Left colon (tissue), 2 donors: ENCODE results near the gene CYS1. TPM values are rescaled to one million over a fixed set of nuclear protein-coding genes. Genes with fewer than 3 reads are reported as not detected.

Source experiments
- ATAC-seq: fragments of 200-7000 bp; cut with Tn5 transposase; one replicate; pipeline ENCODE4 v1.9.1; 2020; ENCODE audit warnings: mild to moderate bottlenecking, moderate library complexity
- DNase-seq, 2 donors: peaks; one replicate each; pipeline ENCODE4 v3.0.0-alpha.2; 2020
- intact Hi-C, 2 donors: fragments of 100-400 bp; cut with DNase I in 1 of 2; cut with micrococcal nuclease in 1 of 2; formaldehyde crosslinking; loops; one replicate each; pipeline versions ENCODE4 v1.11.2 to v1.14.0; 2022; cut with DNase I, micrococcal nuclease
- total RNA-seq, 2 donors: library from RNA; stranded (reverse); fragmentation: NEBNext Ultra II Directional; extraction: Animal tissue kit (Norgen Biotek cat#: 25700); gene quantifications; one replicate each; pipeline ENCODE4 v1.2.1, GENCODE V29; 2021
- donor health status: DM: no; HTN: no; CAD: no.
- donor health status: DM: yes; HTN: yes; CAD: no.

The CYS1 gene
- total RNA-seq, 2 donors from 2014 or later = 0.37 to 1.6 TPM

DNA sequence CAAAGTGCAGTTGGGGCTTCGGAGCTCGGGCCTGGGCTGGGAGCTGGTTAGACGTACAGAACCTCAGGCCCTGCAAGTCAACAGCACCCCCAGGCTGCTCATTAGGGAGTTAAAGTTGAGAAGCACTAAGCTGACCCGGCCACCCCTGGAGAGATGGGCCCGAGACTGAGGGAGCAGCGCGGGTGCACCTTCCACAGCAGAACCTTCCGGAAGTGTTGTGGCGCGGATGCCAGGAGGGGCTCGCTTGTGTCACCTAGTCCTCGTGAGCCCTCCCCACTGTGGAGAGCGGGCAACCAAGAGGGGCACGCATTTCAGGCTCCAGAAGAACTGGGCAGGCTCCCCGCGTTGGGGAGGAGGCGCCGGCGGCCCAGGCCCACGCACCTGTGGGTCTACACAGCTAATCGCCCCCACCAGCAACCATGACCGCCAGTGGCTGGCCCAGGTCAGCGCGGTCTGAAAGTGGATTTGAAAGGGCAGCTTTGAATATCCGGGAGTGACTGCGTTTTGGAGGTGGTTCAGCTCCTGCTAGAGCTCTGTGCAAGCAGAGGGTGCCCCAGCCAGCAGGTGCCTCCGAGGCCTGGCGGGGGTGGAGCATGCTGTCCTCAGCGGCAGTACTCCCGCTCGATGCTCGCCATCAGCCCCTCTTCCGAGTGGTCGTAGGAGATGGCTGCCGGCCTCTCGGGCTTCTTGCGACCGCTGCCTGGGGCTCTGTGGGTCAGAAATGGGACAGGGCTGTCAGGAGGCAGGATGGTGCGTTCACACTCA, 21.8 kb downstream of the CYS1 start:
- DNase-seq (peak in 1 of 2 donors; percentile 24), ATAC-seq (no peak)
- intact Hi-C loops = loop anchor here in 1 of 2 donors (10.0 kb wide), 1 partner anchor 254 kb away; no protein-coding TSS in a partner anchor

DNA sequence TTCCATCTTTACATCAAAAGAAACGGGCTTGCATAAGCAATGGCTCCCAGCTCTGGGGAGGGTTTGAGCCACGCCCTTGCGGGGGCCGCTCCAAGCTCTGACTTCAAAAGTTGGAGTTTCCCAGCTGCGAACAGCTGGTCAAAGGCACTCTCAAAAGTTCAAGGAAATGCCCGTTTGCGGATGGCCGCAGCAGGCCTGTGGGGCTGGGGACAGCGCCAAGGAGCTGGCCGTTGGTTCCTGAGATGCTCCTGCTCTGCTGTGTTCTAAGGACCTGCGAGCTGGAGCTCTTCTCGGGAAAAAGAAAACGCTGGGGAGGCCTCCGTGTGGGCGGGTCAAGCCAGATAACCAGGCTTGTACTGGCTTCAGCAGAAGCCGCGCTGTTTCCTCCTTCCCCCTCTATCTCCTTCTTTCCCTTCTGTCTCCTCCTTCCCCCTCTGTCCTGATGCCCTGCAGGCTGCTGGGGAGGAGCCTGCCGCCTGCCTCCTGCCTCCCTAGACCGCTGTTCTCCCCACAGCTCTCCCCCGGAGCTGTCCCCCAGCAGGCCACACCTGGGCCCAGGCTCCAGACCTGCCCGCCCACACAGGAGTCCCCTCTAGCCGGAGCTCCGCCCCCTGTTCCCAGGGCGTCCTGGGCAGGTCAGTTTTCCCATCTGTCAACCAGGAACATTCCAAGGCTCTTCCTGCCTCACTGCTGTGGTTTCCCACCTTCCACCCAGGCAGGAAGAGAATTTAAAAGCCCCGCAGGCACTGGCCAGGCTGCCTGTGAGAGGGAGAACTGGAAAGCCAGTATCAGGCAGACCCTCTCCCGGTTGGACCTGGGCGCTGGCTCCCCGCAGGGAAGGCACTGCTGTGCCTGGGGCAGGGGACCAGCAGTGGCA, 22.7 kb downstream of the CYS1 start:
- peak; percentile 81 for ATAC-seq
- intact Hi-C loops = loop anchor here in 1 of 2 donors (10.0 kb wide), 1 partner anchor 253 kb away; no protein-coding TSS in a partner anchor
- DNase-seq = peak; percentile 69 to 75

DNA sequence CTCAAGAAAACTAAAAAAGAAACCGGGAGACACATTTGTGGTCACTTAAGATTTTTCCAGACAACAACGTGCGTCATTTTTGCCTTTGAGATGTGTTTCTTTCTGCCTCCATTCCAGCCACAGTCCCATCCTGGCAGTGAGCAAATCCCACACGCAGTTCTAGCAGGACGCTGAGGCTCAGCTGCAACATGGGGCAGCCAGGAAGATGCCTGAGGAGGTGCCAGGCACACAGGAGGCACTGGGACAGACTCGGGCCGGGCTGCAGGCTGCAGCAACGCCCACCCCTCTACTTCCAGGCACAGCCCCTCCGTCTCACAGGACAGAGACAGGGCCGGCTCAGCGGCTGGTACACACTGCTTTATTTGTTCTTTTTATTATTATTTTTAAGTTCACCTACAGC, 23.8 kb downstream of the CYS1 start:
- no peak for DNase-seq
- intact Hi-C loops = loop anchor here in 1 of 2 donors (10.0 kb wide), 1 partner anchor 252 kb away; no protein-coding TSS in a partner anchor
- no peak for ATAC-seq

- ATAC-seq (no peak), DNase-seq (no peak)
- intact Hi-C loops = loop anchor here in 1 of 2 donors (10.0 kb wide), 1 partner anchor 250 kb away; no protein-coding TSS in a partner anchor
Observed at GRCh38 chr2:10054976-10055375, 25.2 kb downstream of the CYS1 start.

- no peak for DNase-seq
- intact Hi-C loops = loop anchor here in 1 of 2 donors (10.0 kb wide), 1 partner anchor 250 kb away; no protein-coding TSS in a partner anchor
- no peak for ATAC-seq
Observed at GRCh38 chr2:10054424-10054823, 25.8 kb downstream of the CYS1 start.

- intact Hi-C loops = loop anchor here in 1 of 2 donors (10.0 kb wide), 1 partner anchor 249 kb away; no protein-coding TSS in a partner anchor
- no peak for DNase-seq
- ATAC-seq = no peak
Observed at GRCh38 chr2:10053351-10053750, 26.9 kb downstream of the CYS1 start.

- no peak for DNase-seq
- intact Hi-C loops = loop anchor here in 1 of 2 donors (10.0 kb wide), 1 partner anchor 247 kb away; no protein-coding TSS in a partner anchor
- ATAC-seq = no peak
Observed at GRCh38 chr2:10052216-10052615, 28.0 kb downstream of the CYS1 start.

- peak; percentile 21 for ATAC-seq
- intact Hi-C loops = loop anchor here in 1 of 2 donors (2.0 to 10.0 kb wide), 2 partner anchors 64 to 234 kb away; no protein-coding TSS in a partner anchor
- no peak for DNase-seq
Observed at GRCh38 chr2:10048501-10049171, 31.6 kb downstream of the CYS1 start.

DNA sequence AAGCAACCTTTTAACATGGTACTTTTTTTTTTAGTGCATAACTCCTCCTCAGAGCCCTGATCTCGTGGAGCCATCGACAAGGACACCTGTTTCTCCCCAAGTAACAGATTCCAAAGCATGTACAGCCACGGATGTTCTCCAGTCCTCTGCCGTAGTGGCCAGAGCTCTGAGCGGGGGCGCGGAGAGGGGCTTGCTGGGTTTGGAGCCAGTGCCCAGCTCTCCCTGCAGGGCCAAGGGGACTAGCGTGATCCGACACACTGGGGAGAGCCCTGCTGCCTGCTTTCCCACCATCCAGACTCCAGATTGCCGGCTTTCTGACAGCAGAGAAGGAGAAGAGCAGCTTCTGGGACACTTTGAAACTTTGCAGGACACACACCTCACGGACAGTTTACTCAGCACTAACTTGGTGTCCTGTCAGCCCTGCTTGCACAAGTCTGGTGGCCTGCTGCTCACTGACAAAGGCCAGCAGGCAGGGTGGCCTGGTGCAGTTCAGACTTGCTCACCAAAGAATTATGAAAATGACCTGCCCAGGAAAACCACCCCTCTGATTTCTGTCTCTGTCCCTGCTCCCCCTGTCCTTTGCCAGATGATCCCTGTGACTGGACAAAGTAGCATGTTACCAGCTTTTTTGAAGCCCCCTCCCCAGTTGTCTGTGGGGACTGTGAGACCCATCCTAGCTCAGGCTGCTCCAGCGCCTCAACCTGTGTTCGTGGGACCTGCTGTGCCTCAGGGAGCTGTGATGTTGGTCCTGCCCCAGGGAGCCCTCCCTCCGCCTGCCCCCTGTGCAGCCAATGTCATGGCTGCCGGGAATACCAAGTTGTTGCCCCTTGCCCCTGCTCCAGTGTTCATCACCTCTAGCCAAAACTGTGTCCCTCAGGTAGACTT, 32.4 kb downstream of the CYS1 start:
- intact Hi-C loops = loop anchor here in 1 of 2 donors (2.0 to 10.0 kb wide), 2 partner anchors 63 to 233 kb away; no protein-coding TSS in a partner anchor
- ATAC-seq (no peak), DNase-seq (no peak)

DNA sequence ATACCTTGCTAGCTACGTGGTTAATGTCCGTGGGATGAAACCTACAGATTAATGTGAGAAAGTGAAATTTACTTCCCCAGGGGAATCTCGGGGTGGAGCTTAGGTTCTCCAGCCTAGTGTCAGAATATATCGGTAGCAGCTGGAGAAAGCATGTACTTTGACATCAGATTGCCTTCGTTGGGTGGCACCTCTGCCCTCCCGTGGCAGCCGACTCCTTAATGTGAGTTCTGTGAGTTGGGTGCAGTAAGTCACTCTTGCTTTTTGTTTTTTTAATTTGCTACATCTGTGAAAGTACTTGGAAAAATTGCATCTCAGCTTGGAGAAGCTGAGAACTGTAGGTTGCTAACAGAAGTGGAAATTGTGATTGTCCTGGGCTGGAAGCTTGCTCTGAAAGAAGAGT, 33.3 kb downstream of the CYS1 start:
- no peak for ATAC-seq
- no peak for DNase-seq
- intact Hi-C loops = loop anchor here in 1 of 2 donors (10.0 kb wide), 1 partner anchor 232 kb away; no protein-coding TSS in a partner anchor

DNA sequence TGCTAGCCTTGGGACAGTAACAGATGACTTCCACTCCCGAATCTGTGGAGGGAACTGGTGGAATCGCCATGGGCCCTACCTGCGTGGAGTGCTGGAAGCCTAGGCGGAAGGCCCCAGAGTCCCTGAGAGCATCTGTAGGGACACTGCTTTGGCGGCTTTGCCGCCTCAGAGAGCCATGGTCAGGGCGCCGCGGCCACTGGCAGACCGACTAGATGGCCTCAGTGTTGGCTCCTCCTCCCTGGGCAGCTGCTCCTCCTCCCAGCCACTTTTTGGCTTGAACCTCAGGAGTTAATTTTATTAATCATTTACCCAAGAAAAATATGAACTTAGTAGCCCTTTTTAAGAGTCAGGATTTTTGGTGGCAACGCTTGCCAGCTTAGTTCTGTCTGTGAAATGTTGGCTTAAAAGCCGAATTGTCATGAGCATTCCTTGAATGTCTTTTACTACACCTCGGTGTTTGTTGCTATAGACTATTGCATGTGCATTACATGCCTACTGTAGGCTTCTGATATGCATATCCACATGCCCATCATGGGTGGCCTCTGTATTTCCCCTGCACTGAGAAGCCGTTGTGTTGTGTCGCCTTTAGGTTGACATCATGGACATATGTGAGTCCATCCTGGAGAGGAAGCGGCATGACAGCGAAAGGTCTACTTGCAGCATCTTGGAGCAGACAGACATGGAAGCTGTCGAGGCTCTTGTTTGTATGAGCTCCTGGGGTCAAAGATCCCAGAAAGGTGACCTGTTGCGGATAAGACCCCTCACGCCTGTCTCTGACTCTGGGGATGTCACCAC, 34.5 kb downstream of the CYS1 start:
- no peak for ATAC-seq
- DNase-seq = no peak
- intact Hi-C loops = loop anchor here in 1 of 2 donors (10.0 kb wide), 1 partner anchor 231 kb away; no protein-coding TSS in a partner anchor

- ATAC-seq (peak; percentile 82), DNase-seq (peak; percentile 98 to 99)
- intact Hi-C loops = loop anchor here in 1 of 2 donors (10.0 kb wide), 1 partner anchor 229 kb away; no protein-coding TSS in a partner anchor
Observed at GRCh38 chr2:10043906-10044601, 36.2 kb downstream of the CYS1 start.

GRCh38 chr2:10043256-10043905, 36.8 kb downstream of the CYS1 start, which contains the start of gene KLF11:
Gene KLF11 (plus strand): TSS chr2:10043550. CDS start chr2:10043717, 167 bp downstream.
- intact Hi-C loops = loop anchor here in 1 of 2 donors (10.0 kb wide), 1 partner anchor 229 kb away; no protein-coding TSS in a partner anchor
- DNase-seq (peak; percentile 92 to 95), ATAC-seq (peak; percentile 80)

- DNase-seq = peak; percentile 72 to 78
- ATAC-seq = no peak
- intact Hi-C loops = loop anchor here in 1 of 2 donors (10.0 kb wide), 1 partner anchor 228 kb away; no protein-coding TSS in a partner anchor
Observed at GRCh38 chr2:10042301-10043161, 37.7 kb downstream of the CYS1 start.
